GM18507 (cell line): ENCODE measurements around the gene RTL1.

Experiments
- DNase-seq: peaks from one replicate; pipeline ENCODE4 v3.0.0; 2011; ENCODE audit warnings: low read depth; ENCODE audit not compliant: insufficient read length; ENCODE audit errors: extremely low spot score
- FAIRE-seq: peaks from 2 replicates; lab custom pipeline; 2011; peaks lifted over from hg19 to GRCh38; lab: Jason Lieb, UNC

Gene RTL1

DNA sequence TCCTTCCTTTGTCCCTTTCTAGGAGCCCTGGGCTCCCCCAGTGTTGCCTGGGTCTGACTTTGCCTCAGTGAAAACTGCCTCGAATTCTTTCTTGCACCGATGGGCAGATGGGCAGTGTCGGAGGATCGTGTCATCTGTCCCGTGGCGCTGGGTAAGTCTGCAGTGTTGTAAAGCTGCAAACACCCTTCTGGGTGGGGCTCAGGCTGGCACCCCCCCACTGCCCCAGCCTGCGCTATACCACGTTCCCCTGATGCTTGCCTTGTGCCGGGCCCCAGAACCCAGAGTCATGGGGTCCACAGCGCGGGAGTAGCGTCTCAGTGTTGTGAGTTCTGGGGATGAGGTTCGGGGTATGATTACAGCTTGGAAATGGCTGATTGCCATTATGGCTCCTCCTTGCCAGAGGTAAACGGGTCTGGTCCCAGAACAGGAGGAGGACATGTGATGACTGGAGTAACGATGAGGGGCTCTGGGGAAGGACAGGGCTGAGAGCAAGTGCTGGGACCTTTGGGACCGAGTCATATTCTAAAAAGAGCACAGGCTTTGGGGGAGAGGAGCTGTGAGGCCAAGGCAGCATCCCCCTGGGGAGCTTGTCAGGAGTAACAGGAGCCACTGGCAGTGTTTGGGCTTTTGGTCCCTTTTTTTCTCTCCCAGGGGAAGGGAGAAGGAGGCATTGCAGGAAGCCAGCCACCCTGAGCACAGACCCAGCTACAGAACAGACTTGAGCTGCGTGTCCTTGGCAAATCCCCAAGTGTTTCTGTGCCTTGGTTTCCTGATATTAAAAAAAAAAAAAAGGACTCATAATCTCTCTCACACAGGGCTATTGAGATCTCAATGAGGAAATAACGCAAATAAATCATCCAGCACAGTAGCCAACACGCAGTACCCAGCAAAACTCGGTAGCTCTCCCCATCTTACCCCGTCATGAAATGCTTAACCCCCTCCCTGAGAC is 4.3 kb downstream of the RTL1 start:
- no peak for DNase-seq
- no peak for FAIRE-seq

DNA sequence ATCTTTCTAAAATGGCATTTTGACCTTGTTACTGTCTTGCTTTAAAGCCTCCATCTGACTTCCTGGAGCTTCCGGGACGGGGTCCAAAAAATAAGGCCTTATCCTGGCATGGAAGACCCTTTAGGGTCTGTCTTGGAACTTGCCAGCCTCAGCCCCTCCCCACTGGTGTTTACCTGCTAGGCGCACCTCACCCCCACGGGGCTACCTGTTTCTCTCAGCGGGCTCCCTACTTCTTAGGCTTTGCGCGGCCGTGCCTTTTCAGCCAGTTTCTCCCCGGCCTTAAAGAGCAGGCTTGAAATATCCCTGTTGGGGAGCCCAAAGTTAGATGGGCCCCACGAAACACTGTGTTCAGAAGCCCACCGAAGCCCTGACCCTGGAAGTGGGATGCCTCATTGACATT is 5.1 kb downstream of the RTL1 start:
- DNase-seq (no peak), FAIRE-seq (no peak)

DNA sequence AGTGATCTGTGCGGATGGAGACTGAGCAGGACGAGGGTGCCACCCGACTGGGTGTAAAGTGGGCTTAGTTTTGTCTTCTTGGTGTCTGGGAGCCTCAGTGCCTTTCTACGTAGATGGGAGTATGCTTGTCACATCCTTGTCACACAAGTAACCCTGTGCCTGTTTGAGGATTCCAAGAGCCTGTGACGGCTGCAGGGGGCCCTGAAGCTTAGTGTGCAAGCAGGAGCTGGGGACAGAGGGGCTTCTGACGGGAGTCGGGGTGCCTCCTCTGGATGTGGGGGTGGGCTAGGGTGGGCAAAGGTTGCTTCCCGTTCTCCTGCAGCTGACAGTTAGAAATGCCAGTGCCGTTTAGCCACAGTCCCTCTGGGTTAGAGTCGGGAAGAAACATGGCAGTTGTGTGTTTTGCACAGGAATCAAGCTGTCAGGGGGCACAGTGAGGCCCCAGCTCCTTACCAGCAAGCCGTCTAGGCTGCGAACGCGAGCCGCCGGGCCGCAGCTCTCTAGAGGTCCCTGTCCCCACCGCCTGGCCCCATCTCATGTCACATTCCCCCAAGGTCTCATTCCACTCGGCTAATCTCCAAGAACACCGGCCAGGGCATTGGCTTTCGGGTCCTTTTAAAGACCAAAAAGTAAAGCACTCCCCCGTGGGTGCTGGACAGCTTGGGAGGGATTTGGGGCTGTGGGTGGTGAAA is 7.0 kb downstream of the RTL1 start:
- DNase-seq (no peak), FAIRE-seq (no peak)

DNA sequence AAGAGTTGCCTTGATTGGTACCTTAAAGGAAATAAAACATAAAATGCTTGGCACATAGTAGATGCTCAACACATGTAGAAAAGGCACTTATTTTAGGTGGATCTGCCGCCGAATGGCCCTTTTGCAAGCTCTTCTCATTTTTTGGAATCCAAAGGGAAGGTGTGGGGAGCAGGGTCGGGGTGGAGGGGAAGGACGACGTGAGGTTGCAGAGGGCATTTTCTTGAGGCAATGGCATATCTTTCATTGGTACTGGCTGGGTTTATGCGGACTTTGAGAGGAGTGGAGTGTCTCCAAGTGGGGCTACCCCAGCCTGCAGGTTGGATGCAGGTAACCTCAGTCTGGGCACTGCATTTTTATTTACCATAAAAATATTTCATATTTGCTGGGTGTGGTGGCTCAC is 8.1 kb downstream of the RTL1 start:
- FAIRE-seq (no peak), DNase-seq (no peak)

DNA sequence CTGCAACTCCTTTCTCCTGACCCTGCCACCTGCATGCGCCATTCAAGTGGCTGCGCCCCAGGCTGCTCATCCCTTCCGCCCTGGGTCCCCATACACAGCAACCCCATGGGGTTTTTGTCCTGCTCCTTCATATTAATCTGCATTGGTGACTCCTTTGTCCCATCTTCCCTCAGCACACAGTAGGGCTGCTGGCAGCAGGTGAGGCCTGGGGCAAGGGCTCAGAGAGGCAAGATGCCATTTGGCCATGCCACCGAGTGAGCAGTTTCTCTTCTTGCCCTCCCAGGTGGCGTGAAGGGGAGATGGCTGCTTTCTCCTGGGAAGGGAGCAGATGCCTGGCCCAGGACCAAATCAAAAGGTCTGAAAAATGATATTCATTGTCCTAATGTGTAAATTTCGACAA is 9.1 kb downstream of the RTL1 start:
- DNase-seq (no peak), FAIRE-seq (no peak)

DNA sequence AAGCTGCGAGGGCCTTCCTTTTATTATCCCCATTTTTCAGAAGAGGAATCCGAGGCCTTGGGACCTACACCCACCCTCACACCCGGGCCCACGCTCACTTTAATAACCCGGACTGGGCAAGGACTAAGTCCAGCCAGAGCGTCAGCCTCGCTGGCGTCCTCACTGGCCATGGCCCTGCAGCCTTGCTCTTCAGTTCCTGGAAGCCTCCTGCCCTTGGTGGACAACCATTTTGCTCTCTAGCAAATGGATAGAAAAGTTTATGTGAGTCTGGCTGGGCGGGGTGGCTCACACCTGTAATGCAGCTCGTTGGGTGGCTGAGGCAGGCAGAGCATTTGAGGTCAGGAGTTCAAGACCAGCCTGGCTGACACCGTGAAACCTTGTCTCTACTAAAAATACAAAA is 9.8 kb downstream of the RTL1 start:
- FAIRE-seq (no peak), DNase-seq (no peak)

DNA sequence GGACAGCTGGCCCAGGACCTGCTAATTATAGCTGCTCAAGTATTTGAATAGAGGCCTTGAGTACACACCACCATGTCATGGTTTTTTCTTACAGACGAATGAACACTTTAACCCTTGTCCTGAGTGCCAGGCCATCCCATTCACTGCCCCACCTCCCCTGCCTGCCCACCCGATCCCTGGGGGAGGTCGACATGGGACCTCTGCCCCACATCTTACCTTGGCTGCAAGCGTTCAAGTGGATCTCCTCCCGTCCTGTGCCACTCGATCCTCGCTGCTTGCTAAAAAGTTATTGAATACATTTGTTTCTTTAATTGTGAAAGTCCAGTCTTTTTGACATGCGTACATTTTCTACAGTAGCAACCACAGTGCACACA is 10.3 kb downstream of the RTL1 start:
- DNase-seq = no peak
- FAIRE-seq = no peak

DNA sequence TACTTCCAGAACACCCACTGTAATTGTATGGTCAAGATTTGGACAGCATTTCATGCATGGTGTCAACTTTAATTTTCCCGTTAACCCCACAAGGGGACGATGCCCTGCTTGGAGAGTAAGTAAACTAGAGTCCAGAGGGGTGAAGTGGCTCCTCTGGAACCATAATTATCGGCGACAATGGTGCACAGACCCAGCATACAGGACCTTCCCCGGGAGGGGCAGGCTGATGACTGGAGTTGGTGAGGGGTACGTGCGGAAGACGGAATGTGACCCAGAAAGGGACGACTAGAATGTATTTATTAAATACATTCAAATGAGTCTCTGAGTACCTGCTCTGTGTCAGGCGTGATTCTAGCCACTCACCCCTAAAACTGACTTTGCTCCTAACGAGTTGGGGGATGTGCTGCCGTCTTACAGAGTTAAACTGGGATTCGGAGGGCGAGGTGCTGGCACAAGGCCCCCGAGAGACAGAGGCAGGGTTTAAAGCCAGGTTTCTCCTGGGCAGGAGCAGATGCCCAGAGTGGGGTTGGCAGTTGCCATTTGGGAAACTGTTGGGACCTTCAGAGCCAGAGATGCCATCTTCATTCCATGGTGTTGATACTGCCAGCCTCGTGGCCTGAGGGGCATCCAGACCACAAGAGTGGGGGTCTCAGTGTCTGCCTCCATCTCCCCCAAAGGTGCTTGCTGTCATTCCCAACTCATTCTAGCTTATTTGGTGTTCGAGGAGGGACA is 10.9 kb downstream of the RTL1 start:
- FAIRE-seq (no peak), DNase-seq (no peak)

DNA sequence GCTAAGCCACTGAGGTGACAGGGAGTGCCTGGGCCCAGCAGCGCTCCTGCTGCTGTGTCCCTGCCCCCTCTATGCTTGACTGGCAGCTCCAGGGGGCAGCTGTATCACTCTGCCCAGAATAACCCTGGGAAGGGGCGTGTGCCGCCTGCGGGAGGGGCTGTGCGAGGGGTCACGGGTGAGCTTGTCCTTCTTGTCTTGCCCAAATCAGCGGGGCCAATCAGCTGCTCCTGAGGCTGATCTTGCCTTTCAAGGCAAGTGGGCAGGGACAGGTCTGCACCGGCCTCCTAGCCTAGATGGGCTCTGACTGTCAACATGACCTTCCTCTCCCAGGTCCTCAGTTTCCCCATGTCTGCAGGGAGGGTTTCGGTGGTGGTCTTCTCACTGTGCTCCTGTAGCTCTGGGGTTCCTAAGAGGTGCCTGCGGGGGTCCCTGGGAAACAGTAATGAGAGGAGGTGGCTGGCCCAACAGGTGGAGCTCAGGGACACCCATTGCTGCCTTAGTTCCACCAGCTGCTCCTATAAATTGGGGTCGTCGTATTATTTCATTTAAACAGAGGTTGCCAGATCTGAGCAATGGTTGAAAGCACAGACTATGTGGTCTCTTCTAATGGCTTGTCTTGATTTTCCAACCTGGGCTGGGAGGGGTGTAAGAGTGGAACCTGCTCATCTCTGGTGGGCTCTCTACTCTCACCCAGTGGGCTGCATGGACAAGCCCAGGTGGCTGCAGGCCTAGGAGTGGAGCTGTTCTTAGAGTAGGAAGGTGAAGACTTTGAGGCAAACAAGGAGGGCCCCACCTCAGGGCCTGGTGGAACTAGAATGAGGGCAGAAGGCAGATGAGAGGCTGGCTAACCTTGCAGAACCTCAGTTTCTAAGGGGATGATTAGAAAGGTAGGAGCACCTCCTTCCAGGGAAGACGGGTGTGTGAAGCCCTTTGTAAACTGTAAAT is 11.7 kb downstream of the RTL1 start:
- no peak for DNase-seq
- FAIRE-seq = no peak

DNA sequence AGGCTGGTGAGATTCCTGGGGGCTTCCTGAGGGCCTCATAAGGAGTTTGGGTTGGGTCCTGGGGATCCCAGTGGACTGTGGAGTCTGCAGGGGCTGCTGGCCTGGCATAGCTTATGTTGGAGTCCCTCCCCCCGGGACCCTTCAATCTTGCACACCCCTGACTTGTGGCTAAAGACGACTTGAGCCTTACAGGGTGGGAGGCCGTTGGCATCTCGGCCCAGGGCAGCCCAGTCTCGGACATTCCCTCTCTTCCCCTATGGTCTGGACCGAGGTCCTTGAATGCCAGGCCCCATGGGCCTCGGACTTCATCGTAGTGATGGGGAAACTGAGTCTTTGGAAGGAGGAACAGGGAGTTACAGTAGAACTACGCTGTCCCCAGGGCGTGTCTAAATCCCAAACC is 12.5 kb downstream of the RTL1 start:
- DNase-seq = no peak
- no peak for FAIRE-seq

DNA sequence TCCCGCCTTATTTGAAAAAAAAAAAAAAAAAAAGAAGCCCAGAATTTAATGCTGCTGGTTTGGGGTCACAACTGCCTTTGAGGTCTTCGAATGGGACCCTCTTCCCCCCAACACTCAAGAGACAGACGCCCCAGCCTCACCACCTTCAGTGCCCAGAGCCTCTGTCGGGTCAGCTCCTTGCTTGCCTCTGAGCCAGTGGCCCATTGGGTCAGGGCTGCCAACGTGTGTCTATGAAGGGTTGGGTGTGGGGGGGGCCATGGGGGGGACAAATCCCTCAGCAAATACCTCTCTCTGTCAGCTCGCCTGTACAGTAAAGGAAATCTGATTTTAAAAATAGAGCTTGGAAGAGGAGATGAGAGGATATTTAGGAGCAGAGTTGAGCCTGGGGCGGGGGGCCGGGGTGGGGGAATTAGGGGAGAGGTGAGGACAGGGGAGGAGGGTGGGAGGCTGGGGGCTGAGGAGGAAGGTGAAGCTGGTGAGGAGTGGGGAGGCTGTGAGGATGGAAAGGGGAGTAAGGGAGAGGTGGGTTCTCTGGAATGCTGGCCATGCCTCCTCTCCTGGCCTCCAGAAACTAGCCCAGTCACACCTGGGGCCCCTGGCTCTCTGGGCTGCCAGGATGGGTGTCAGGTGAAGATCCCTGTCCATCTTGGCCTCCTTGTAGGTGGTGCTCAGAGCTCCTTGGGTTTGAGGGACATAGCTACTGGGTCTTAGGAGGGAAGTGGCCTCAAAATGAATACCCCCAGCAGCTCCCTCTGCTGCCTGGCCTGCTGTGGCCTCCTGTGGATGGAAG is 13.3 kb downstream of the RTL1 start:
- no peak for DNase-seq
- no peak for FAIRE-seq

DNA sequence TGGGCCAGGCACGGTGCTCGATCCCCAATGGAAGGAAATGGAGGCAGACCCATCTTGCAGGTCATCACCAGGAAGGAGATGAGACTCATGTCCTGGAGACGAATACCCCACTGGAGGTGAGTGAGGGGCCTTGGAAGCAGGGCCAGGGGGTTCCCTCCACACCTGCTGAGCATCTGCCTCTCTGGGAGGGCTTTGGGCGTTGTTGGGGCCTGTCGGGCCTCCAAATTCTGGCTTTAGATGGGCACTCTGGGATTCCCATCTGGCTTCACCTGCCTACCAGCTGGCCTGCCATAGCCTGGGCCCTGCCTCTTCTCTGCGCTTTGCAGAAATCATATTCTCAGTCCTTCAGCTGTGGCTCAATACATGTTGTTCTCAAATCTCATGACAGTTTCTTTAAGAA is 13.9 kb downstream of the RTL1 start:
- no peak for FAIRE-seq
- no peak for DNase-seq

DNA sequence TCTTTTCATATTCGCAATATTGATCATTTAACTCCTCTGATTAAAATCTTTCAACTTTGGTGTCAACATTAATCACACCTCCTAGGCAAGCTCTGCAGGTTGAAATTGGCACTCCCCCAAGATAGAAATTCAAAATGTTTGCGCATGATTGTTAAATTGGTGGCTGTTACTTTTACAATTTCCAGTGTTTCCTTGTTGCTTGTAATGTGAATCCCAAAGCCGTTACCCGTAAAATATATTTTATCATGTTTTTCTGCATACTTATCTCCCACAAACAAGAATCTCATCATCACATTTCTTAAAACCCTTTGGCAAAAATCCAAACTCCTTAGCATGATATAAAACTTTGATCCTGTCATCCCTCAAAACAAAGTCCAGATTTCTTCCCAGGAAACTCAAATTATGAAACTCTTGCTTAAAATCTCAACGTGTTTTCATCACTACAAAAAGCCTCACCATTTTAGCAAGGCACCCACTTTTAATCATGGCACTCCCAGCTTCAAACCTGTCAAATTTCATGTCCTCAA is 14.7 kb downstream of the RTL1 start:
- FAIRE-seq = no peak
- DNase-seq = no peak

DNA sequence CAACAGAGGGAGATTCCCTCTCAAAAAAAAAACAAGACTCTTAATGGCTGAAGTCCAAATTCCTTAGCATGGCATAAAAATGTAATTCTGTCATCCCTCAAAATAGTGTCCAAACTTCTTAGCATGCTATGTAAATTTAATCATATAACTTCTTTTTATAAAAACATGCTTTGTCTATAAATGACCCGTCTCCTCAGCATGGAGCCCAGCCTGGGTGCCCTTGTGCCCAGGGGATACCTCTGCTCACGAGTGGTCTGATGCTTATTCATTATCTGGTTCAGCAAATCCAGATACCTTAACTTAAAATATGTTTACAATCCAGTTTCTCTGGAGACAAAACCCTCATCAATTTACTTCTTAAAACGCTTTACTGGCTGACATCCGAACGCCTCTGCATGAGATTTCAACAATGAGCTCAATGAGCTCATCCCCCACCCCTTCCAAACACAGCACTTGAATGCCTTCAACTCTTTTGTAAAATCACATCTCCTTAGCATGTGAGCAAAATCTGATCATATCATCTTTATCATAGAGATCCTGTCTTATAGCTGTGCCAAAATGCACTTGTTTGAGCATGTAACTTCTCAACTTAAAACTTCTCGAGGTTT is 15.7 kb downstream of the RTL1 start:
- DNase-seq = no peak
- no peak for FAIRE-seq

DNA sequence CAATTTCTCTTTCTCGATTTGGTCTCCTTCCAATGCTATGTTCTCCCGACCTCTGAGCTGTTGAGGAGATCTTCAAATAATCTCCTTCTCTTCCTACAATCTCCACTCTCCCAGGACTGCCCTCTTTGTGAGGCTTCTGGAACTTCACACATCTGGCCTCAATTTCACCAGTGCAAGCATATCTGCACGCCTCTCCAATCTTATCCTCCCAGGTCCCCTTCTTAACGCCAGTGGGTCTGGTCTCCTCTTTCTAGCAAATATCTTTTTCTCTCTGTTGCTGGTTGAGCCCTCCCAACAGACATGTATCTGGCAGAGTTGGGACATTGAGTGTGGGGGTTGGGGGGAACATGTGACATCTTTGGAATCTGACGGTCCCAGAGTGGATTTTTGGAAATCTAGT is 17.9 kb downstream of the RTL1 start:
- FAIRE-seq = no peak

DNA sequence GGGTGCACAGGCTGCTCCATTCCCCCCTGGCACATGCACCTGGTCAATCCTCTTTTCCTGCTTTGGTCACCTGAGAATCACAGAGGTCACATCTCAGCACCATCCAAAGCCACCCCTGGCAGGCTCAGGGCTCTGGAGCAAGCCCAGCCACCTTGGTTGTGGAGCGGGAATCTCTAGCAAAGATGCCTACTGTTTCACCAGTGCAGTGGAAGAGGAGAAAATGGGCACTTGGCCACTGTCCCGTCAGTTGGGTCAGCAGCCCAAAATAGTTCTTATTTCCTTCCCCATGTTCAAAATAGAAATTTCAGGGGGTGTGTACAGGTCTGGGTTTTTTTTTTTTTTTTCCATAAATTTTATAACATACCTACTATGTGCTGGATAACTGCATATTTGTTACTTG is 18.3 kb downstream of the RTL1 start:
- DNase-seq (no peak), FAIRE-seq (no peak)

More for the DNA sequence above, 17.9 kb downstream of the RTL1 start:
- no peak for DNase-seq

DNA sequence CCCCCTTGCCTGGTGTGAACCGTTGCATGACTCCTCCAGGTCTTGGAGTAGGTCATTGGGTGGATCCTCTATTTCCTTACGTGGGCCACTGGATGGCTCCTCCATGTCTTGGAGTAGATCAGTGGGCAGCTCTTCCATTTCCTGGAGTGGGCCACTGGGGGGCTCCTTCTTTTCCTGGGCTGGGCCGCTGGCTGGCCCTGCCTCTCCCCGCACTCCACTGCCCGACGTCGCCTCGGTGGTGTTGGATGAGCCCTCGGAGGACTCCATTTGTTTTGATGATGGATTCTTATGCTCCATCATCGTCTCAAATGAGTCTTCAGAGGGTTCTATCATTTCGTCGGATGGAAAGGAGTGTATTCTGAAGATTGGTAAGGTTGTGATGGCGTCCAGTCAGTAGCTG is 19.1 kb downstream of the RTL1 start:
- FAIRE-seq (no peak), DNase-seq (no peak)

DNA sequence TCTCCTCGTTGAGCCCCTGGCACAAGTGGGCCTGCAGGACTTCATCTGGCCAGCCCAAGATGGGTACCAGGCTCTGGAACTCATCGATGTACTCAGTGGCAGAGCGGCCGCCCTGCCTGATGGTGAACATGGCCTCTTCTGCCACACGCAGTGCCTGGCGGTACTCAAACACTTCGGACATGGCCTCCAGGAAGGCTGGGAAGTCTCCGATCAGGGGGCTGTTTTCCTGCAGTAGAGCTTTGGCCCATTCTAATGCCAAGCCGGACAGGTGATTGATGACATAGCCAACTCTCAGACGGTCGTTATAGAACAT is 19.8 kb downstream of the RTL1 start:
- no peak for DNase-seq
- no peak for FAIRE-seq
